ENCODE measurements around the gene CIB2. TPM values are rescaled to one million over a fixed set of nuclear protein-coding genes. Genes with fewer than 3 reads are reported as not detected.

Gene CIB2
- total and polyA plus RNA-seq, 4 donors = 6.3 to 9.1 (median 7.7) TPM

- WGBS, 2 donors = 91 to 93% methylated on average over 2 of the region's 2 CpGs
- no peaks in the 10 kb centered on the region for H3K4me1 ChIP-seq (ENCODE audit: control insufficient read depth in 1 of 2, insufficient read depth in 2 of 2, low read length in 2 of 2)
- intact Hi-C loops (cut with DNase I) = no loop called here
- H3K4me3 ChIP-seq (ENCODE audit: low read length in 2 of 2) = no peak overlapping the region
- no peak overlapping the region for H3K27ac ChIP-seq (ENCODE audit: low read depth in 1 of 2, low read length in 2 of 2)
- no peaks in the 10 kb centered on the region for H3K9me3 ChIP-seq (ENCODE audit: control insufficient read depth, low read length)
- H3K27me3 ChIP-seq (ENCODE audit: control insufficient read depth in 1 of 2, insufficient read depth in 2 of 2, low read length in 1 of 2) = no peaks in the 10 kb centered on the region
- no peaks in the 10 kb centered on the region for H3K36me3 ChIP-seq (ENCODE audit: control insufficient read depth in 1 of 2, insufficient read depth in 2 of 2, low read length in 1 of 2)
- ATAC-seq (ENCODE audit: low FRiP score) (no peak), DNase-seq (no peak)
Observed at GRCh38 chr15:78127882-78128281, 3.4 kb downstream of the CIB2 start.

GRCh38 chr15:78125267-78125666 lies 6.0 kb downstream of the CIB2 start:
- H3K36me3 ChIP-seq (ENCODE audit: control insufficient read depth in 1 of 2, insufficient read depth in 2 of 2, low read length in 1 of 2) = no peaks in the 10 kb centered on the region
- DNase-seq (no peak), ATAC-seq (ENCODE audit: low FRiP score) (no peak)
- no peaks in the 10 kb centered on the region for H3K9me3 ChIP-seq (ENCODE audit: control insufficient read depth, low read length)
- H3K27me3 ChIP-seq (ENCODE audit: control insufficient read depth in 1 of 2, insufficient read depth in 2 of 2, low read length in 1 of 2) = no peaks in the 10 kb centered on the region
- WGBS, 2 donors = 71 to 80% methylated on average over 3 of the region's 3 CpGs
- H3K4me3 ChIP-seq (ENCODE audit: low read length in 2 of 2) = no peak overlapping the region
- intact Hi-C loops (cut with DNase I) = no loop called here
- no peaks in the 10 kb centered on the region for H3K4me1 ChIP-seq (ENCODE audit: control insufficient read depth in 1 of 2, insufficient read depth in 2 of 2, low read length in 2 of 2)
- no peak overlapping the region for H3K27ac ChIP-seq (ENCODE audit: low read depth in 1 of 2, low read length in 2 of 2)

- DNase-seq (no peak), ATAC-seq (ENCODE audit: low FRiP score) (no peak)
- Histone ChIP-seq H3K36me3 (ENCODE audit: control insufficient read depth in 1 of 2, insufficient read depth in 2 of 2, low read length in 1 of 2) (no peaks in the 10 kb centered on the region), H3K9me3 (ENCODE audit: control insufficient read depth, low read length) (no peaks in the 10 kb centered on the region), H3K4me1 (ENCODE audit: control insufficient read depth in 1 of 2, insufficient read depth in 2 of 2, low read length in 2 of 2) (no peaks in the 10 kb centered on the region), H3K4me3 (ENCODE audit: low read length in 2 of 2) (no peak overlapping the region), H3K27ac (ENCODE audit: low read depth in 1 of 2, low read length in 2 of 2) (no peak overlapping the region), H3K27me3 (ENCODE audit: control insufficient read depth in 1 of 2, insufficient read depth in 2 of 2, low read length in 1 of 2) (no peaks in the 10 kb centered on the region)
- 88 to 90% methylated on average over 5 of the region's 5 CpGs for WGBS, 2 donors
- intact Hi-C loops (cut with DNase I) = no loop called here
Observed at GRCh38 chr15:78120523-78120922, 10.7 kb downstream of the CIB2 start.

GRCh38 chr15:78112551-78112950 lies 18.7 kb downstream of the CIB2 start:
- H3K27ac ChIP-seq (ENCODE audit: low read depth in 1 of 2, low read length in 2 of 2) = no peak overlapping the region
- H3K4me1 ChIP-seq (ENCODE audit: control insufficient read depth in 1 of 2, insufficient read depth in 2 of 2, low read length in 2 of 2) = no peaks in the 10 kb centered on the region
- no peaks in the 10 kb centered on the region for H3K27me3 ChIP-seq (ENCODE audit: control insufficient read depth in 1 of 2, insufficient read depth in 2 of 2, low read length in 1 of 2)
- DNase-seq (peak in 1 of 2 donors; percentile 66), ATAC-seq (ENCODE audit: low FRiP score) (no peak)
- 76 to 81% methylated on average over 3 of the region's 3 CpGs for WGBS, 2 donors
- intact Hi-C loops (cut with DNase I) = loop anchor here (2.0 to 10.0 kb wide), 3 partner anchors 82 to 312 kb away; no protein-coding TSS in a partner anchor
- no peaks in the 10 kb centered on the region for H3K9me3 ChIP-seq (ENCODE audit: control insufficient read depth, low read length)
- no peak overlapping the region for H3K4me3 ChIP-seq (ENCODE audit: low read length in 2 of 2)
- H3K36me3 ChIP-seq (ENCODE audit: control insufficient read depth in 1 of 2, insufficient read depth in 2 of 2, low read length in 1 of 2) = no peaks in the 10 kb centered on the region

GRCh38 chr15:78111788-78112187 lies 19.5 kb downstream of the CIB2 start:
- Histone ChIP-seq H3K4me1 (ENCODE audit: control insufficient read depth in 1 of 2, insufficient read depth in 2 of 2, low read length in 2 of 2) (no peaks in the 10 kb centered on the region), H3K4me3 (ENCODE audit: low read length in 2 of 2) (no peak overlapping the region), H3K27me3 (ENCODE audit: control insufficient read depth in 1 of 2, insufficient read depth in 2 of 2, low read length in 1 of 2) (no peaks in the 10 kb centered on the region), H3K27ac (ENCODE audit: low read depth in 1 of 2, low read length in 2 of 2) (no peak overlapping the region), H3K9me3 (ENCODE audit: control insufficient read depth, low read length) (no peaks in the 10 kb centered on the region), H3K36me3 (ENCODE audit: control insufficient read depth in 1 of 2, insufficient read depth in 2 of 2, low read length in 1 of 2) (no peaks in the 10 kb centered on the region)
- 94 to 95% methylated on average over 3 of the region's 3 CpGs for WGBS, 2 donors
- intact Hi-C loops (cut with DNase I) = loop anchor here (2.0 to 10.0 kb wide), 3 partner anchors 83 to 313 kb away; no protein-coding TSS in a partner anchor
- DNase-seq (peak in 1 of 2 donors; percentile 41), ATAC-seq (ENCODE audit: low FRiP score) (no peak)

- H3K27me3 ChIP-seq (ENCODE audit: control insufficient read depth in 1 of 2, insufficient read depth in 2 of 2, low read length in 1 of 2) = no peaks in the 10 kb centered on the region
- peak in 1 of 2 donors; percentile 57 for DNase-seq
- H3K27ac ChIP-seq (ENCODE audit: low read depth in 1 of 2, low read length in 2 of 2) = no peak overlapping the region
- H3K36me3 ChIP-seq (ENCODE audit: control insufficient read depth in 1 of 2, insufficient read depth in 2 of 2, low read length in 1 of 2) = no peaks in the 10 kb centered on the region
- 94% methylated on average over 10 of the region's 10 CpGs for WGBS, 2 donors
- no peak for ATAC-seq (ENCODE audit: low FRiP score)
- intact Hi-C loops (cut with DNase I) = loop anchor here (10.0 kb wide), 1 partner anchor 314 kb away; no protein-coding TSS in a partner anchor
- H3K4me1 ChIP-seq (ENCODE audit: control insufficient read depth in 1 of 2, insufficient read depth in 2 of 2, low read length in 2 of 2) = no peaks in the 10 kb centered on the region
- H3K9me3 ChIP-seq (ENCODE audit: control insufficient read depth, low read length) = no peaks in the 10 kb centered on the region
- H3K4me3 ChIP-seq (ENCODE audit: low read length in 2 of 2) = no peak overlapping the region
Observed at GRCh38 chr15:78110916-78111475, 20.2 kb downstream of the CIB2 start.

- intact Hi-C loops (cut with DNase I) = loop anchor here (10.0 kb wide), 1 partner anchor 315 kb away; no protein-coding TSS in a partner anchor
- H3K9me3 ChIP-seq (ENCODE audit: control insufficient read depth, low read length) = no peaks in the 10 kb centered on the region
- H3K4me1 ChIP-seq (ENCODE audit: control insufficient read depth in 1 of 2, insufficient read depth in 2 of 2, low read length in 2 of 2) = no peaks in the 10 kb centered on the region
- no peaks in the 10 kb centered on the region for H3K27me3 ChIP-seq (ENCODE audit: control insufficient read depth in 1 of 2, insufficient read depth in 2 of 2, low read length in 1 of 2)
- ATAC-seq (ENCODE audit: low FRiP score) (no peak), DNase-seq (peak in 1 of 2 donors; percentile 61)
- 94 to 96% methylated on average over 6 of the region's 6 CpGs for WGBS, 2 donors
- H3K36me3 ChIP-seq (ENCODE audit: control insufficient read depth in 1 of 2, insufficient read depth in 2 of 2, low read length in 1 of 2) = no peaks in the 10 kb centered on the region
- H3K27ac ChIP-seq (ENCODE audit: low read depth in 1 of 2, low read length in 2 of 2) = no peak overlapping the region
- no peak overlapping the region for H3K4me3 ChIP-seq (ENCODE audit: low read length in 2 of 2)
Observed at GRCh38 chr15:78110096-78110495, 21.1 kb downstream of the CIB2 start.

GRCh38 chr15:78109156-78109555 lies 22.1 kb downstream of the CIB2 start:
- no peaks in the 10 kb centered on the region for H3K36me3 ChIP-seq (ENCODE audit: control insufficient read depth in 1 of 2, insufficient read depth in 2 of 2, low read length in 1 of 2)
- no peaks in the 10 kb centered on the region for H3K4me1 ChIP-seq (ENCODE audit: control insufficient read depth in 1 of 2, insufficient read depth in 2 of 2, low read length in 2 of 2)
- intact Hi-C loops (cut with DNase I) = loop anchor here (2.0 kb wide), 2 partner anchors 142 to 150 kb away; no protein-coding TSS in a partner anchor
- DNase-seq (no peak), ATAC-seq (ENCODE audit: low FRiP score) (no peak)
- no peaks in the 10 kb centered on the region for H3K27me3 ChIP-seq (ENCODE audit: control insufficient read depth in 1 of 2, insufficient read depth in 2 of 2, low read length in 1 of 2)
- H3K9me3 ChIP-seq (ENCODE audit: control insufficient read depth, low read length) = no peaks in the 10 kb centered on the region
- no peak overlapping the region for H3K4me3 ChIP-seq (ENCODE audit: low read length in 2 of 2)
- no peak overlapping the region for H3K27ac ChIP-seq (ENCODE audit: low read depth in 1 of 2, low read length in 2 of 2)
- 91 to 93% methylated on average over 12 of the region's 12 CpGs for WGBS, 2 donors

All from aorta (tissue), 5 donors.